Measurements from ENCODE around the gene RGS10. TPM values are rescaled to one million over a fixed set of nuclear protein-coding genes. Genes with fewer than 3 reads are reported as not detected.

Gene RGS10
- total RNA-seq, 1 experiment from 2014 or later, result 16.6 TPM

- no TSS peak for BruUV-seq (replicated peaks)
- intact Hi-C loops (cut with micrococcal nuclease; ENCODE audit: unreplicated experiment), result no loop called here
- TF ChIP-seq CTCF (conservative IDR thresholded peaks at IDR 0.05; ENCODE audit: low read depth, low read length) (no peak), EZH2 (IDR thresholded peaks at IDR 0.05; ENCODE audit: borderline replicate concordance, low read depth, low read length, poor library complexity, severe bottlenecking) (no peak)
- H3K4me3 ChIP-seq (ENCODE audit: low read depth, low read length, poor library complexity, severe bottlenecking), result no peak overlapping the region
- POLR2A ChIA-PET (ENCODE audit: low non-redundant PET), result no interaction called here
- no peak overlapping the region for H3K27ac ChIP-seq (ENCODE audit: low read depth, low read length, poor library complexity, severe bottlenecking)
- CTCF ChIA-PET, result no interaction called here
- H3K4me1 ChIP-seq (ENCODE audit: insufficient read depth, low read length, poor library complexity, severe bottlenecking), result peaks cover 13% of the 10 kb centered on the region
- H3K36me3 ChIP-seq (ENCODE audit: insufficient read depth, low read length, poor library complexity, severe bottlenecking), result no peaks in the 10 kb centered on the region
- H3K9me3 ChIP-seq (ENCODE audit: low read depth, low read length, poor library complexity, severe bottlenecking), result no peaks in the 10 kb centered on the region
- DNase-seq (ENCODE audit: low spot score), result peak; percentile 46
- peaks cover 6% of the 10 kb centered on the region for H3K27me3 ChIP-seq (replicated peaks; ENCODE audit: insufficient read depth, low read depth, low read length, poor library complexity)
These were observed 63.0 kb downstream of the RGS10 start for GRCh38 chr10:119479532-119479931.

GRCh38 chr10:119478811-119479341 is 63.6 kb downstream of the RGS10 start:
- peaks cover 13% of the 10 kb centered on the region for H3K4me1 ChIP-seq (ENCODE audit: insufficient read depth, low read length, poor library complexity, severe bottlenecking)
- intact Hi-C loops (cut with micrococcal nuclease; ENCODE audit: unreplicated experiment), result no loop called here
- TF ChIP-seq EZH2 (IDR thresholded peaks at IDR 0.05; ENCODE audit: borderline replicate concordance, low read depth, low read length, poor library complexity, severe bottlenecking) (no peak), CTCF (conservative IDR thresholded peaks at IDR 0.05; ENCODE audit: low read depth, low read length) (no peak)
- peak; percentile 23 for DNase-seq (ENCODE audit: low spot score)
- H3K27me3 ChIP-seq (replicated peaks; ENCODE audit: insufficient read depth, low read depth, low read length, poor library complexity), result peaks cover 6% of the 10 kb centered on the region
- no TSS peak for BruUV-seq (replicated peaks)
- POLR2A ChIA-PET (ENCODE audit: low non-redundant PET), result no interaction called here
- H3K36me3 ChIP-seq (ENCODE audit: insufficient read depth, low read length, poor library complexity, severe bottlenecking), result no peaks in the 10 kb centered on the region
- CTCF ChIA-PET, result no interaction called here
- H3K9me3 ChIP-seq (ENCODE audit: low read depth, low read length, poor library complexity, severe bottlenecking), result no peaks in the 10 kb centered on the region
- H3K4me3 ChIP-seq (ENCODE audit: low read depth, low read length, poor library complexity, severe bottlenecking), result no peak overlapping the region
- no peak overlapping the region for H3K27ac ChIP-seq (ENCODE audit: low read depth, low read length, poor library complexity, severe bottlenecking)

GRCh38 chr10:119478111-119478802 is 64.3 kb downstream of the RGS10 start:
- no peaks in the 10 kb centered on the region for H3K9me3 ChIP-seq (ENCODE audit: low read depth, low read length, poor library complexity, severe bottlenecking)
- DNase-seq (ENCODE audit: low spot score), result no peak
- POLR2A ChIA-PET (ENCODE audit: low non-redundant PET), result no interaction called here
- CTCF ChIA-PET, result no interaction called here
- TF ChIP-seq CTCF (conservative IDR thresholded peaks at IDR 0.05; ENCODE audit: low read depth, low read length), result no peak
- TF ChIP-seq EZH2 (IDR thresholded peaks at IDR 0.05; ENCODE audit: borderline replicate concordance, low read depth, low read length, poor library complexity, severe bottlenecking), result no peak
- peaks cover 13% of the 10 kb centered on the region for H3K4me1 ChIP-seq (ENCODE audit: insufficient read depth, low read length, poor library complexity, severe bottlenecking)
- no peak overlapping the region for H3K27ac ChIP-seq (ENCODE audit: low read depth, low read length, poor library complexity, severe bottlenecking)
- H3K27me3 ChIP-seq (replicated peaks; ENCODE audit: insufficient read depth, low read depth, low read length, poor library complexity), result peaks cover 6% of the 10 kb centered on the region
- no peak overlapping the region for H3K4me3 ChIP-seq (ENCODE audit: low read depth, low read length, poor library complexity, severe bottlenecking)
- H3K36me3 ChIP-seq (ENCODE audit: insufficient read depth, low read length, poor library complexity, severe bottlenecking), result no peaks in the 10 kb centered on the region
- BruUV-seq (replicated peaks), result no TSS peak
- intact Hi-C loops (cut with micrococcal nuclease; ENCODE audit: unreplicated experiment), result no loop called here
